ENCODE data around the gene LYRM4. TPM values are rescaled to one million over a fixed set of nuclear protein-coding genes. Genes with fewer than 3 reads are reported as not detected.

LYRM4 gene
- polyA plus RNA-seq, 2 of the 4 experiments (the other 2 are of a cell fraction), result 25.6 to 43.3 TPM

DNA sequence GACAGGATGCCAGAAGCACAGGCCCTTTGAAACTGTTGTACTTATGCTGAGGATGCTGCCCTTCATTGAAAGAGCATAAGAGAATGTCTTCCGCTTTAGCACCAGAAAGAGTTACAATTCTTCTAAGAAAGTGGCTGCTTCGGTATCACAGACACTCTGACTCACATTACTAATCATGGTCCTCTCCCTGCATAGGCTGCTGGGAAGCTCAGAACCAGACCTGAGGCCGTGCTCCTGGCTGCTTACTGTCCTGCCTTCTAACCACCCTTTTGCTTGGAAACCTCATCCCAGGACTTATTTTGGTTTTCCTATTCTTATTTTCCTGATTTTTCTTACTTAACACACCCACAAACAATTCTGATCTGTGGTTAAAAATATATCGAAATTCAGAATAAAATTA, 22.9 kb downstream of the LYRM4 start:
- TF ChIP-seq, protein P1, sequence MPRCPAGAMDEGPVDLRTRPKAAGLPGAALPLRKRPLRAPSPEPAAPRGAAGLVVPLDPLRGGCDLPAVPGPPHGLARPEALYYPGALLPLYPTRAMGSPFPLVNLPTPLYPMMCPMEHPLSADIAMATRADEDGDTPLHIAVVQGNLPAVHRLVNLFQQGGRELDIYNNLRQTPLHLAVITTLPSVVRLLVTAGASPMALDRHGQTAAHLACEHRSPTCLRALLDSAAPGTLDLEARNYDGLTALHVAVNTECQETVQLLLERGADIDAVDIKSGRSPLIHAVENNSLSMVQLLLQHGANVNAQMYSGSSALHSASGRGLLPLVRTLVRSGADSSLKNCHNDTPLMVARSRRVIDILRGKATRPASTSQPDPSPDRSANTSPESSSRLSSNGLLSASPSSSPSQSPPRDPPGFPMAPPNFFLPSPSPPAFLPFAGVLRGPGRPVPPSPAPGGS (IDR thresholded peaks at IDR 0.05), result no peak
- TF ChIP-seq KDM1A (IDR thresholded peaks at IDR 0.05; ENCODE audit: low read depth) (no peak), RAD21 (conservative IDR thresholded peaks at IDR 0.05 in 1 of 2, IDR thresholded peaks at IDR 0.05 in 1 of 2) (no peak), CHD4 (IDR thresholded peaks at IDR 0.05; ENCODE audit: borderline replicate concordance) (no peak), JUNB (IDR thresholded peaks at IDR 0.05) (no peak), TP53 (CRISPR knock-in tag; IDR thresholded peaks at IDR 0.05) (no peak), RFX5 (IDR thresholded peaks at IDR 0.05) (no peak), FOSB (CRISPR knock-in tag; IDR thresholded peaks at IDR 0.05) (no peak), ESRRA (IDR thresholded peaks at IDR 0.05; ENCODE audit: borderline replicate concordance, low read length) (no peak), BHLHE40 (IDR thresholded peaks at IDR 0.05; ENCODE audit: low read depth, low read length) (no peak), HDAC2 (IDR thresholded peaks at IDR 0.05) (no peak), GATA3 (IDR thresholded peaks at IDR 0.05; ENCODE audit: borderline replicate concordance) (no peak), MAZ (IDR thresholded peaks at IDR 0.05; ENCODE audit: borderline replicate concordance, low read depth, low read length) (no peak), RCOR1 (IDR thresholded peaks at IDR 0.05; ENCODE audit: low read depth, low read length) (no peak), CBX2 (IDR thresholded peaks at IDR 0.05; ENCODE audit: borderline replicate concordance, low read depth) (no peak)
- TF ChIP-seq, protein P2, sequence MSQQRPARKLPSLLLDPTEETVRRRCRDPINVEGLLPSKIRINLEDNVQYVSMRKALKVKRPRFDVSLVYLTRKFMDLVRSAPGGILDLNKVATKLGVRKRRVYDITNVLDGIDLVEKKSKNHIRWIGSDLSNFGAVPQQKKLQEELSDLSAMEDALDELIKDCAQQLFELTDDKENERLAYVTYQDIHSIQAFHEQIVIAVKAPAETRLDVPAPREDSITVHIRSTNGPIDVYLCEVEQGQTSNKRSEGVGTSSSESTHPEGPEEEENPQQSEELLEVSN (IDR thresholded peaks at IDR 0.05; ENCODE audit: borderline replicate concordance, low read depth), result no peak
- TF ChIP-seq, protein P3, sequence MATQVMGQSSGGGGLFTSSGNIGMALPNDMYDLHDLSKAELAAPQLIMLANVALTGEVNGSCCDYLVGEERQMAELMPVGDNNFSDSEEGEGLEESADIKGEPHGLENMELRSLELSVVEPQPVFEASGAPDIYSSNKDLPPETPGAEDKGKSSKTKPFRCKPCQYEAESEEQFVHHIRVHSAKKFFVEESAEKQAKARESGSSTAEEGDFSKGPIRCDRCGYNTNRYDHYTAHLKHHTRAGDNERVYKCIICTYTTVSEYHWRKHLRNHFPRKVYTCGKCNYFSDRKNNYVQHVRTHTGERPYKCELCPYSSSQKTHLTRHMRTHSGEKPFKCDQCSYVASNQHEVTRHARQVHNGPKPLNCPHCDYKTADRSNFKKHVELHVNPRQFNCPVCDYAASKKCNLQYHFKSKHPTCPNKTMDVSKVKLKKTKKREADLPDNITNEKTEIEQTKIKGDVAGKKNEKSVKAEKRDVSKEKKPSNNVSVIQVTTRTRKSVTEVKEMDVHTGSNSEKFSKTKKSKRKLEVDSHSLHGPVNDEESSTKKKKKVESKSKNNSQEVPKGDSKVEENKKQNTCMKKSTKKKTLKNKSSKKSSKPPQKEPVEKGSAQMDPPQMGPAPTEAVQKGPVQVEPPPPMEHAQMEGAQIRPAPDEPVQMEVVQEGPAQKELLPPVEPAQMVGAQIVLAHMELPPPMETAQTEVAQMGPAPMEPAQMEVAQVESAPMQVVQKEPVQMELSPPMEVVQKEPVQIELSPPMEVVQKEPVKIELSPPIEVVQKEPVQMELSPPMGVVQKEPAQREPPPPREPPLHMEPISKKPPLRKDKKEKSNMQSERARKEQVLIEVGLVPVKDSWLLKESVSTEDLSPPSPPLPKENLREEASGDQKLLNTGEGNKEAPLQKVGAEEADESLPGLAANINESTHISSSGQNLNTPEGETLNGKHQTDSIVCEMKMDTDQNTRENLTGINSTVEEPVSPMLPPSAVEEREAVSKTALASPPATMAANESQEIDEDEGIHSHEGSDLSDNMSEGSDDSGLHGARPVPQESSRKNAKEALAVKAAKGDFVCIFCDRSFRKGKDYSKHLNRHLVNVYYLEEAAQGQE (IDR thresholded peaks at IDR 0.05), result no peak
- TF ChIP-seq, protein P4, sequence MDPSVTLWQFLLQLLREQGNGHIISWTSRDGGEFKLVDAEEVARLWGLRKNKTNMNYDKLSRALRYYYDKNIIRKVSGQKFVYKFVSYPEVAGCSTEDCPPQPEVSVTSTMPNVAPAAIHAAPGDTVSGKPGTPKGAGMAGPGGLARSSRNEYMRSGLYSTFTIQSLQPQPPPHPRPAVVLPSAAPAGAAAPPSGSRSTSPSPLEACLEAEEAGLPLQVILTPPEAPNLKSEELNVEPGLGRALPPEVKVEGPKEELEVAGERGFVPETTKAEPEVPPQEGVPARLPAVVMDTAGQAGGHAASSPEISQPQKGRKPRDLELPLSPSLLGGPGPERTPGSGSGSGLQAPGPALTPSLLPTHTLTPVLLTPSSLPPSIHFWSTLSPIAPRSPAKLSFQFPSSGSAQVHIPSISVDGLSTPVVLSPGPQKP (IDR thresholded peaks at IDR 0.05; ENCODE audit: low read depth, low read length), result no peak
- 91% methylated on average over 4 of the region's 4 CpGs for WGBS (ENCODE audit: missing lambda C conversion rate)

DNA sequence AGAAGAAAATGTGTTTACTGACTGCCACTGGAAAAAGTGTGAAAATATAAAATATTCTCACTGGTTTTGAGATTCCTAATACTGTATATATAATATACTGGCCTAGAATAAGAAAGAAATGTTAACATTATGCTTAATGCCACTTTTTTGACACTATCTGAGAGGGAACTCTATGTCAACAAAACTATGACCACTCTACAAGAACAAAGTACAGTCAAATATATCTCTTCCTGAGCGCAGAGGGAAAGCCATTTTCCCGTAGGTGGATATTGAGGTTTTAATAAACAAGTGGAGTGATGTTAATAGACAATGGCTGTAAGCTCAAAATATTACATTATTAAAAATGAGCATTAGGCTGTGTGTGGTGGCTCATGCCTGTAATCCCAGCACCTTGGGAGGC, 24.9 kb downstream of the LYRM4 start:
- WGBS (ENCODE audit: missing lambda C conversion rate), result 86% methylated on average over 2 of the region's 2 CpGs
- ATAC-seq (no peak), FAIRE-seq (no peak), DNase-seq (ENCODE audit: low read depth in 1 of 2, low spot score in 1 of 2) (no peak)
- Histone ChIP-seq H3K4me3 (no peak overlapping the region), H3K9me3 (no peaks in the 10 kb centered on the region), H3K4me2 (no peak overlapping the region), H3K27ac (no peak overlapping the region), H3K4me1 (no peaks in the 10 kb centered on the region)
- ChIA-PET POLR2A (no interaction called here), CTCF (interaction anchor here (0.7 to 1.0 kb wide), 2 partner anchors 20 to 127 kb away, joined by 3 read pairs; no protein-coding TSS in a partner anchor)
- TF ChIP-seq, protein P5, sequence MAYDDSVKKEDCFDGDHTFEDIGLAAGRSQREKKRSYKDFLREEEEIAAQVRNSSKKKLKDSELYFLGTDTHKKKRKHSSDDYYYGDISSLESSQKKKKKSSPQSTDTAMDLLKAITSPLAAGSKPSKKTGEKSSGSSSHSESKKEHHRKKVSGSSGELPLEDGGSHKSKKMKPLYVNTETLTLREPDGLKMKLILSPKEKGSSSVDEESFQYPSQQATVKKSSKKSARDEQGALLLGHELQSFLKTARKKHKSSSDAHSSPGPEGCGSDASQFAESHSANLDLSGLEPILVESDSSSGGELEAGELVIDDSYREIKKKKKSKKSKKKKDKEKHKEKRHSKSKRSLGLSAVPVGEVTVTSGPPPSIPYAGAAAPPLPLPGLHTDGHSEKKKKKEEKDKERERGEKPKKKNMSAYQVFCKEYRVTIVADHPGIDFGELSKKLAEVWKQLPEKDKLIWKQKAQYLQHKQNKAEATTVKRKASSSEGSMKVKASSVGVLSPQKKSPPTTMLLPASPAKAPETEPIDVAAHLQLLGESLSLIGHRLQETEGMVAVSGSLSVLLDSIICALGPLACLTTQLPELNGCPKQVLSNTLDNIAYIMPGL (CRISPR knock-in tag; IDR thresholded peaks at IDR 0.05; ENCODE audit: borderline replicate concordance), result no peak
- TF ChIP-seq EHMT2 (IDR thresholded peaks at IDR 0.05; ENCODE audit: low read depth), result no peak
- TF ChIP-seq BHLHE40 (IDR thresholded peaks at IDR 0.05; ENCODE audit: low read depth, low read length), result no peak
- no peak for TF ChIP-seq ZNF302 (CRISPR knock-in tag; IDR thresholded peaks at IDR 0.05)
- TF ChIP-seq HOXB5 (CRISPR knock-in tag; IDR thresholded peaks at IDR 0.05), result no peak
- no peak for TF ChIP-seq RFX5 (IDR thresholded peaks at IDR 0.05)
- TF ChIP-seq SMC3 (IDR thresholded peaks at IDR 0.05), result no peak
- no peak for TF ChIP-seq TFCP2L1 (CRISPR knock-in tag; IDR thresholded peaks at IDR 0.05)
- TF ChIP-seq KDM1A (IDR thresholded peaks at IDR 0.05; ENCODE audit: low read depth), result no peak
- TF ChIP-seq, protein P1 (IDR thresholded peaks at IDR 0.05), result no peak

More for the DNA sequence above, 22.9 kb downstream of the LYRM4 start:
- H3K4me3 ChIP-seq, result no peak overlapping the region
- H3K9me3 ChIP-seq, result no peaks in the 10 kb centered on the region
- no peak overlapping the region for H3K4me2 ChIP-seq
- ChIA-PET CTCF (no interaction called here), POLR2A (no interaction called here)
- no peak for FAIRE-seq
- ATAC-seq, result no peak
- no peak overlapping the region for H3K27ac ChIP-seq
- H3K4me1 ChIP-seq, result no peaks in the 10 kb centered on the region
- no peak for DNase-seq (ENCODE audit: low read depth in 1 of 2, low spot score in 1 of 2)

Measured in A549 (cell line).